Left forelimb (tissue), 1 donor: Measurements from ENCODE around the gene RPL9.
"Not testable (repeated sequence)": the region's sequence is repeated elsewhere in the genome, so short reads cannot be mapped to it uniquely, and the experiment has no call there.

Experiments
- DNase-seq: peaks from one replicate; pipeline ENCODE4 v3.0.0-alpha.2; 2018; ENCODE audit warnings: low spot score

RPL9 gene

DNA sequence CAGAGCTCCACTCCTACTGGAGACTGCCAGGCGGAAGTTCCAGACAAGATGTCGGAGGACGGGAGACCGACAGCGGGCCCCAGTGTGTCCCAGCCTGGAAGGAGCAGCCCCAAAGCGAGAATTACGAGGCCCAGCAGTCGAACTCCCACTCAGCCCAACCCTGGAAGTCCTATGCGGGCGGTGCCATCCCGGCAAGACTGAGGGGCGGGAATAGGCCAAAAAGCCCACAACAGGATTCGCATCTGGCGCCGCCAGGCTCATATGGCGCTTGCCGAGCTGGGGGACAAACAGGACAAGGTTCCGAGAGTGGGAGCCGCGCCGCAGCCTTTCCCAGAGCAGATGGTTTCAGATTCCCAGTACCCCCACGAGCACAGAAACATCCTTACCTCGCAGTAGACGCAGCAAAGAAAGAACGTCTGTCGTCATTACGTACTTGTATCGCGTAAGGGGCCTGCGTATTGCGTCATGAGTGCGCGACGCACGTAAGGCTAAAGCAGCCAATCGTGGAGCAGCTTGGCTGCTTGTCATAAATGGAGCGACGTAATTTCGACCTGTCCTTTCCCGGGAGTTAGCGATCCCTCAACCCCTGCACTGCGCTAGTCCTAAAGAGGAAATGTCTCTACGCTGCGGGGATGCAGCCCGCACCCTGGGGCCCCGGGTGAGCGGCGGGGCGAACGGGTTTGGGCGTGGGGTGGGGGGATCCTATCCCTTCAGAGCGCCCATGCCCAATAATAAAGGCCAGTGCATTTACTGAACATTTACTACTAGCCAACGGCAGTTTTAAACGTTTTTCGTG, at the start of gene RPL9, which contains the start of gene LIAS:
Gene RPL9, minus strand, starts transcription at position 418 of the 796 bp plus-strand sequence. CDS start 483 bp downstream, outside the sequence.
Gene LIAS, plus strand, starts transcription at position 552 of the 796 bp plus-strand sequence. Its CDS starts 62 bp downstream, at position 614.
- peak; percentile 96 for DNase-seq

DNA sequence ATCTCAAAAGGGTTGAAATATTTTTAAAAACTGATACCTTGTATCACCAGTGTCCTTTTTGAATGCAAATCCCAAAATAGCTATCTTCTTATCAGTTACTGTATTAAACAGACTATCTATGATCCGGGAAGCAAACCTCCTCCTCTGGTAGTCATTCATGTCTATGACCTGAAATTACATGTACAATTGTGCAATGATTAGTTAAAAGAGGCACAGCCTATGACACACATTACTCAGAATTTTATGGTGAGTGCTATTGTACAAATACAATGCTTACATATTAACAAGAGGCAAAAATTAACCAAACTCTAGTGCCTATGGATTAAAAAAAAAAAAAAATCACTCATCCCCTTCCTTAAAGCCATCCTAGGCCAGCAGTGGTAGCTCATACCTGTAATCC, 46.9 kb upstream of the RPL9 start:
- no peak for DNase-seq

DNA sequence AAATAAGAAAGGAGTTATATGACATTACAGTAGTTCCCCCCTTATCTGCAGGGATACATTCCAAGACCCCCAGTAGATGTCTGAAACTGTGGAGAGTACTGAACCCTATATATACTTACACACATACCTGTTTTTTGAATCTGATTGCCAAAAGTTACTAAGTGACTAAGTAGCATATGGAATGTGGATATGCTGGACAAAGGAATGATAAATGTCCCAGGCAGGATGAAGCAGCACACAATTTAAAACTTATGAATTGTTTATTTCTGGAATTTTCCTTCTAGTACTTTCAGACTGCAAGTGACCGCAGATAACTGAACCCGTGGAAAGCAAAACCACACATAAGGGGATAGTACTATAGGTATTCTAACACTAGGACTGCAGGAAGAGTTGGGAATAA, 45.8 kb upstream of the RPL9 start:
- DNase-seq = no peak

DNA sequence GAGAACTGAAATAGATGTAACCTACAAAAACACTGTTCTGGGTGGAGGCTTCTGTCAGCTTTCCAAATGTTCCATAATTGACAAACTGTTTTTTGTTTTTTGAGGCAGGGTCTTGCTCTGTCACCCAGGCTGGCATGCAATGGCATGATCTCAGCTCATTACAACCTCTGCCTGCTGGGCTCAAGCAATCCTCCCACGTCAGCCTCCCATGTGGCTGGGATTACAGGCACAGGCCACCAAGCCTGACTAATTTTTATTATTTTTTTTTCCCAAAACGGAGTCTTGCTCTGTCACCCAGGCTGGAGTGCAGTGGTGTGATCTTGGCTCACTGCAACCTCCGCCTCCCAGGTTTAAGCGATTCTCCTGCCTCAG, 43.9 kb upstream of the RPL9 start:
- not testable (repeated sequence) for DNase-seq

DNA sequence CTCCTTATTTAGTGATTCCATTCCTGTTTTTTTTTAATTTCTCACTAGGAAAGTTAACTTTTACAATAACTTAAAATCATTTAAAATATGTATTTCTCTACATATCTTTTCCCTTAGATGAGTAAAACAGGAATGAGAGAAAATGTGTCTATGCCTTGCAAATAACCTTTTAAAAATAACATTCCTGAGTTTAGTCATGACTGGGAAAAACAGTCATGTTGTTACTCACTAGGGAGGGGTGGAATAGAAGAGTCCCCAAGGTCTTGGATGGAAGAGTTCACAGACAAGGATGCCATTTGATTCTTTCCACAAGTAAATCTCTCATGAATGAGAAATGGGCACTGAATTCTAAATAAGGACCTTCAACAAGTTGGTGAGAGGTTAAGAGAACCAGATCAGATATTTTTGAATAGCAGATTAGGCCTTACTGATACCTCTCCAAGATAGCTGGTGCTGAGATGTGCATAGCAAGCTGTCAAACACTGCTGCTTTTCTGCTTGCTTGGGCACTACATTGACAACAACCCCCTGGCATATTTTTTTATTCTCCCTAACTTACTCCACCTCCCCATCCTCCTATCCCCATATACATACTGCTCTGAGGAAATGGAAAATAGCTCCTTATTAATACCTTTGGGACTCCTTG, 43.4 kb upstream of the RPL9 start:
- DNase-seq = no peak

DNA sequence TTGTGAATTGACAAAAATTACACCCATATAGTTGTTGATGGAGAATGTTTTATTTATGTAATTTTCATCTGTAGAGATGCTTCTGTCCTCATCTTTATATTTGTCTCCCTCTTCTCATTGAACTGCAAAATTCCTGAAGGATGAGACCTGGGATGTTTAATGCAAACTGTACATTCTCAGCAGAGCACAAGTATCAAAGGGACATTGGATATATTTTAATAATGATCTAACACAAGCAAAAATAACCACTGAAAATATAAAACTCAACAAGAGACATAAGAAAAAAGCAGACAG, 40.0 kb upstream of the RPL9 start:
- DNase-seq = no peak

DNA sequence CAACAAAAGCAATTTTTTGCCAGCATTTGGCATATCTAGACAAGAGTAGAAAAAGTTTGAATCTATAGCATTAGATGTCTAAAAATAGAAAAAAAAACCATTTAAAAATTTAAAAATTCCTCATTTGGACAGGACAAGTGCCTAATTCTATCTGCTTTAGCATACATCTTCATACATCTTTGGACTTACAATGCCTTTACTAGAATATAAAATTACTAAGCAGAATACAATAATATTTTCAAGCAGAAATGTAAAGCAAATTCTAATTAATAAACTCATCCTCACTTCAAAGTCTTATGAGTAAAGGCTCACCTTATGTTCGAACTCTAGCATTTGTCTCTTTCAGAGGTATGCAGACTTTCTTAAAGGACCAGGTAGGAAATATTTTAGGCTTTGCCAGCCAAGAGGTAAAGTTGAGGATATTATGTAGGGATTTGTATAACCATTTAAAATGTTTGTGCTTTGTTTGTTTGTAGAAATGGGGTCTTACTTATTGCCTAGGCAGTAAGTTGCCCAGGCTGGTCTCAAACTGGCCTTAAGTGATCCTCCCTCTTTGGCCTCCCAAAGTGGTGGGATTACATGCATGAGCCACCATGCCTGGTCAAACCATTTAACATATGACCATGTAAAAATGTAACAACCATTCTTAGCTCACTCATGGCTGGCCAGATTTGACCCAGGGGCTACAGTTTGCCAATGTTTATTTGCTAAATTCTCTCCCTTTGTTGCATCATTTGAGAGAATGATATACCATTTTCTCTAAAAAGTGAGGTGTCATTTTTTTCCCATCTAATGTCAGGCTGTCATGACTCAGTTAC, 39.4 kb upstream of the RPL9 start:
- DNase-seq = no peak

DNA sequence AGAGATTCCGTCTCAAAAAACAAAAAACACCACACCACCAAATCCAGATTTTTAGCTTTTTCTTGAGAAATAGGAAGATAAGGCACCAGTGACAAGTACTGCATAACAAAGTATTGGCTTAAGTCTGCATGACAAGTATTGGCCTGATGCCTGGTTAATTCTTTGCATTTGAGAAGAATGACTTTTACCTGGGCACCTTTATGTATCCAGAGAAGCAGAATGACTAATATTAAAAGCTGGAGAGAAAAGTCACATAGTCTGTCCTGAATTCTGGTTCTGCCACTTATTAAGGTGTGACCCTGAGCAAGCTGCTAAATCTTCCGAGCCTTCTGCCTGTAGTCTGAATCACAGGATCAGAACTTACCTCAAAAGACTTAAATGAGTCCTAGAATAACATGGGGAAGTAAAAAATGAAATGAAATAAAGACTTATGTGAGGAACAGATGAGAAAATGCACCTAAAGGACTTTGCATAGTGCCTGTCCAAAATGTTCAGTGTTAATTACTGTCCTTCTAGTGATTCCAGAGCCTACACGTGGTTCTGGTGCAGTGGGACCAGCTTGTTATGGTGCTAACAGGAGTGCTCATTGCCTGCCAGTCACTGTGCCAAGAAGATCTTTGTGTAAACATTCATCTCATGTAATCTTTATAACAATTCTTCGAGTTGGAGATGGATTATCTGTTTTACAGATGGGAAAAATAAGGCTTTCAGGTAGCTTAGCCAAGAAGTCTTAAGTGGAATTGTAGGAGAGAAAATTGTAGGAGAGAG, 36.9 kb upstream of the RPL9 start:
- DNase-seq = no peak

DNA sequence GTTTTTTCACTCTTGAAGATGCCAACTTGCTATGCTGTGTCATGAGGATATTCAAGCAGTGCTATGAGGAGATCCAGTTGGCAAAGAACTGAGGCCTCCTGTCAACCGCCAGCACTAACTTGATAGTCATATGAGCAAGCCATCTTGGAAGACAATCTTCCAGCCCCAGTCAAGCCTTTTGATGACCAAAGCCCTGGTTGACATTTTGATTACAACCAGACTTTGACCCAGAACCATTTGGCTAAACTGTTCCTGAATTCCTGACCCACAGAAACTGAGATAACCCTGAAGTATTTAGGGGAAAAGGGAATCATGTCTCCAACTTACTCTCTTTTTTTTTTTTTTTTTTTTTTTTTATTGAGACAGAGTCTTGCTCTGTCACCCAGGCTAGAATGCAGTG, 35.6 kb upstream of the RPL9 start:
- DNase-seq = no peak

DNA sequence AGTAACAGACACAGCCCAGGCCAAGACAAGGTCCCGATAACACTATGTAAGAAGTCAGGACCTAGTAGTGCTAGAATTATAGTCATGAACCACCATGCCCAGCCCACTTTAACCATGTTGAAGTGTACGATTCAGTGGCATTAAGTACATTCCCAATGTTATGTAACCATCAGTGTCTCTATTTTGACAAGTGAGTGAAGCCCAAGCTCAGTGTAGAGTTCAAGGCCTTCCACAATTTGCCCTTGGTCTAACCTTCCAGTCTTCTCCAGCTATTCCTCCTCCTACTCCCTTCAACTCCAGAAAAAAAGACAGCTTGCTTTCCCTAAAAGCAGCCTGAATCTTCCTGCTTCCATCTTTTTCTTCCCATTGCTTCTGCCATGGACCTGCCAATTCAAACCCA, 31.6 kb upstream of the RPL9 start:
- no peak for DNase-seq

DNA sequence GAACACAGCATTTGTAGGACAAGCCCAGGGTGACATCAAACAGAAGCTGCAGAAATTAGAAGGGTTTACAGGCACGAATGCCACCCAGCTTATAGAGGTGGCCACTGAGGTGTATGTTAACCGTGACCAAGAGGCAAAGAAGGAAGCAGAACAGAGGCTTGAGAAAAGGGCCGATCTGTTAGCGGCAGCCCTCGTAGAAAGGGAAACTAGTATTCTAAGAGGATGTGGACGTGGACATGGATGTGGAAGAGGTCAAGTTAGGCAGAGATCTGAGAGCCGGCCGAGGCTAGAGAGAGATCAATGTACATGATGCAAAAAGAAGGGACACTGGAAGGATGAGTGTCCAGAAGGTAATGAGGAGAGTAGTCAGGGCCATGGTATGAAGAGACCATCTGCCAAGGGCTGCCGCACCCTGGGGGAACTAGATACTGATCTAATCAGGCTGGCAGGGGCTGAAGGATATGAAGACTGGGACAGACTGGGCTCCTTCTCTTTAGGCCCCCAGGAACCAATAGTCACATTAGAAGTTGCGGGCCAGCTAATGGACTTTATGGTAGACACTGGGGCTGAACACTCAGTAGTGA, 27.6 kb upstream of the RPL9 start:
- DNase-seq = no peak

DNA sequence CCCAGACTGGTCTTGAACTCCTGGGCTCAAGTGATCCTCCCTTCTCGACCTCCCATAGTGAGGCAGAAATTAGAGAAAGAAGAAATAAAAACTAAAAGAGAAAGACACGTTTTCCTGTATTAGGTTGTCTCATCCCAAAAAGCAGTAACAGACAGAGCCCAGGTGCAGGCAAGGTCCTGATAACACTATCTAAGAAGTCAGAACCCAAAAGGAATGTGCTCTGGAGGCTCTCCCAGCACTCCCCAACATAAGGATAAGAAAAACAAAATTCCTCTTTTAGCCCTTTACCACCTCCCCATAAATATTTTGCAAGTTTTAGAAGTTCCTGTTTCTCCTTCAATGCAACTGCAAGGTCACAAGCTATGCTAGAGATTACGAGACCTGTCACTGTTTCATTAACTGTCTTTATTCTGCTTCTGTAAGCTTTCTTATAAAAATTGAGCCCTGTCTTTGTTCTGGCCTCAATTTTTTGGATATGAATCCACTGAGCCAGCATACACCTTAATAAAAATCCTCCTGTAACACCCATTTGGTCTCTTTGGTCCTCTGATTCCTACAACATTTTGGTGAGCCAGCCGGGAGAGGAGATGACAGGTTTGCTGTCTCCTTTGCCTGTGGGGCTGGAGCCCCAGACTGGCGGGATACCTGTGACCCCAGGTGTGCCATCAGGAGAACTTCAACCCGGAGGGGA, 26.0 kb upstream of the RPL9 start:
- DNase-seq = no peak

DNA sequence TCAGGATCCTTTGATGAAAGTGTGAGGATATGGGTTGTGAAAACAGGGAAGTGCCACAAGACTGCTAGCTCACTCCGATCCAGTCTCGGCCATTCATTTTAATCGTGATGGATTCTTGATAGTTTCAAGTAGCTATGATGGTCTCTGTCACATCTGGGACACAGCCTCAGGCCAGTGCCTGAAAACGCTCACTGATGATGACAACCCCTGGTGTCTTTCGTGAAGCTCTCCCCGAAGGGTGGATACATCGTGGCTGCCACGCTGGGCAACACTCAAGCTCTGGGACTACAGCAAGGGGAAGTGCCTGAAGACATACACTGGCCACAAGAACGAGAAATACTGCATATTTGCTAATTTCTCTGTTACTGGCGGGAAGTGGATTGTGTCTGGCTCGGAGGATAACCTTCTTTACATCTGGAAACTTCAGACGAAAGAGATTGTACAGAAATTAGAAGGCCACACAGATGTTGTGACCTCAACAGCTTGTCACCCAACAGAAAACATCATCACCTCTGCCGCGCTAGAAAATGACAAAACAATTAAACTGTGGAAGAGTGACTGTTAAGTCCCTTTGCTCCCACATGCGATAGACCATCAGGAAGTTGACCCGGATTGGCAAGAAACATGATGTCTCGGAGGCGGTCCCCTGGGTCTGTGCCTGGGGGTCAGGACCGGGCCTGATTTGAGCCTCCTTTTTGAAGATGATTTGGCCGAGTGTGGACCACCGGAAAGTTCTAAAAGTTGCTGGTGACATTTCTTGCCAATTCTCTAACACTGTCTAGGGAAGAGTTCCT, 22.4 kb upstream of the RPL9 start:
- no peak for DNase-seq

DNA sequence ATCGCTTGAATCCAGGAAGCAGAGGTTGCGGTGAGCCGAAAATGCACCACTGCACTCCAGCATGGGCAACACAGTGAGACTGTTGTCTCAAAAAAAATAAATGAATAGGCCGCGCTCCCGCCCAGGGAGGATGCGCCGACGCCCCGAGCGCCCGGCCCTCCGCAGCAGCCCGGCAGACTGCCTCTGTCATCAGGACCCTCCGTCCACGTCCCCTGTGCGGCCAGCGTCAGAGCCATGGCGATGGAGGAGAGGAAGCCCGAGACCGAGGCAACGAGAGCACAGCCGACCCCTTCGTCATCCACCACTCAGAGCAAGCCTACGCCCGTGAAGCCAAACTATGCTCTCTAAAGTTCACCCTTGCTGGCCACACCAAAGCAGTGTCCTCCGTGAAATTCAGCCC, 21.5 kb upstream of the RPL9 start:
- DNase-seq = no peak

DNA sequence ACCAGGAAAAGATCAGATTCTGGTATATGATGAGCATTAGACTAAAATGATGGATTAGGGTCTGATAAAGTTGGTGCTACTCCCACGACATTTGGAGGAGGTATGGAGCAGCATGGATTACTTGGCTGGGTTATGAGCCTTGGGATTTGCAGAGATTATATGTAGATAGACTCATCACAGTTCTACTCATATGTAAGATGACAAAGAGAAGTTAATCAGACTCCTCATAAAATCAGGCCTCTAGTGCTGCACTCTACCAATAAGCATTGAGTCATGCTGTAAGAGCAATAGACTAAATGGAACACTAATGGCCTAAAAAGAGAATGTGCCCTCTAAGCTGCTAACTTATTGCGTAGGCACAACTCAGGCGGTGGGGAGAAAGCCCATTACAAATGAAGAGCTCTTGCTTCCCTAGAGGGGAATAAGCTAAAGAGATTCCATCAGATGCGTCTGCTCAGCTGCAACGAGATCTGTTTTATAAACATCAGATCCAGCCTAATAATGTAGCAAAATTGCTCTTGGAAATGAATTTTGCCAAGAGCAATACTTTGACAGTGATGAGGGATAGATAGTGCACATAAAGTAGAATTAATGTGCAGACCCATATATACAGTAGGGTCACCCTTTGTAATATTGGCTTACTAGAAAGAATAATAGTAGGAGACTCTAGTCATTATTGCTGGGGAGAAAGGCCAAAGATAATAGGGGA, 17.6 kb upstream of the RPL9 start:
- no peak for DNase-seq

DNA sequence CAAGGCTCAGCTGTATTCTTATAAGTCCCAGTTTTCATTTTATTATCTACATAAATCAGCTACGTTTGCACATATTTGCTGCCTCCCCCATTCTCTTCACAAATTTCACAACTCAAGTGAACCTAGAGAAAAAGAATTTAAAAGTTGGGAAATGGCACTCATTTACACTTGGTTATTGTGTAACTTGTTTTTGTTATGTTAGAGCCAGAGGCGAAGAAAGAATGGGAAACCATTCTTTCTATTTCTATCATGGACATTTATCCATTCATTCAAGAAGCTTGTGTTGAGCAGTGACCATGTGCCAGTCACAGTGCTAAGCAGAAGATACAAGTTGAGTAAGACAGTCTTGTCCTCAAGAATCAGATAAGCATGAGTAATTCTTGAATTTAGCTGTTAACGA, 13.7 kb upstream of the RPL9 start:
- no peak for DNase-seq

DNA sequence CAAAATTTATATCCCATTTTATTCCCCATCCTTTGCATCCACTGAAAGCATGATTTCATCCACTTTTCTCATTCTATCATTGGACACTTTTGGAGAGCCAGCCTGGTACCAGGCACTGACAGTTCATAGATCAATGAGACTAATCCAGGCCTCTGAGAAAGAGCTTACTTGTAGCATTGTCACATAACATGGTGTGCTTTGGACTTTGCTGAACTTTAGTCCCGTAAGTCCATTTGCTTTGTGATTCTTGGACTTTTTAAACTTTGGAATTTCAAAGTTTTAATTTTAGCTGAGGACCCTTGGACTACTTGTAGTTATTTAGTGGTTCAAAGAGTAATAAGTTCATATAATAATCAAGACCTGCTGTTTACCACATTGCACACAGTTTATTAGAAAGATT, 11.7 kb upstream of the RPL9 start:
- DNase-seq = no peak

DNA sequence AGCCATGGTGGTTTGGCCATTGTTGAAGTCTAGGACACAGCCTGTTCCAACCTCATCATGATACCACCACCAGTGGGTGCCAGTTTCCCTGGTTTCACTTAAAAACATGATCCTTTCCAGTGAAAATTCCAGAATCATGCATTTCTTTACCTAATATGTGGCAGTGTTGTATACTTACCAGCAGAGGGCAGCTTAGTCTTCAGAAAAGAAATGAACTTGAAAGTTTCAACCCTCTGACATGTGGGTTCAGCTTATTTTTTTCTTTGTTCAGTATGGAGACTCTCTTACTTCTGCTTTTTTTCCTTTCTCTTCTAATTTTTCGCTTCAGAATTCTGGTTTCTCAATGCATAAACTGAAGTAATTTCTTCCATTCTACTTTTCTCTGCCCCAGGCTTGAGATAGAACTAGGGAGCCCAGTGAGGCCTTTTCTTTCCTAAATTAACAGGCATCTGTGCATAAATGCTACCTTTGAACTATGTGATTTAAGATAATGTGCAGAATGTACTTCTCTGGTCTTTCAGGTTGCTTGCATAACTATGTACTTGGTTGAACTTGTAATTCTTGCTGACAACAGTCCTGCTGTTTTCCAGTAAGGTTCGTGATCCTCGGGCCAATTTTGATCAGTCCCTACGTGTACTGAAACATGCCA, 10.8 kb upstream of the RPL9 start:
- DNase-seq = no peak

DNA sequence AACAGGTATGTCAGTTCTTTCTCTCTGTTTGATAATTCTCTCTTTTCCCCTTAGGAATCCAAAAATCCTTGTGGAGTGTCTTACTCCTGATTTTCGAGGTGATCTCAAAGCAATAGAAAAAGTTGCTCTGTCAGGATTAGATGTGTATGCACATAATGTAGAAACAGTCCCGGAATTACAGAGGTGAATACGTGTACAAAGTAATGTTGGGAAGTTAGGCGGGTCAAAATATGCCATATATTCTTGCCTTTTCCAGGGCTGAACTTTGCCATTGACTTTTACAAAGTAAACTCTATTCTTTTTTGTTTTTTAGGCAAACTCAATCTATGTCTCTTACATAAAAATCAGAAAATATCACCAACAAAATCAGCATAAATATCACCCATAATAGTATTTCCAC, 8.7 kb upstream of the RPL9 start:
- no peak for DNase-seq
